H1 (cell line): ENCODE measurements around the gene ZNF626. TPM values are rescaled to one million over a fixed set of nuclear protein-coding genes. Genes with fewer than 3 reads are reported as not detected.

ENCODE experiments used
- CTCF ChIA-PET: fragments of 300-600 bp; sonication (Branson Sonifier 250); formaldehyde crosslinking; loops from one replicate; lab custom pipeline; 2021; ENCODE audit not compliant: partially characterized antibody; lab: Charles Lee
- POLR2A ChIA-PET: fragments of 300-600 bp; sonication (Branson Sonifier 250); formaldehyde crosslinking; loops from one replicate; lab custom pipeline; 2021; ENCODE audit warnings: inconsistent platforms; ENCODE audit not compliant: partially characterized antibody; lab: Charles Lee
- DNase-seq, 2 experiments: peaks; one replicate each; pipeline versions ENCODE4 v3.0.0 to v3.0.0-alpha.2; 2010 to 2022; ENCODE audit warnings: low spot score in 2 of 2, low read depth in 1 of 2, mixed read lengths in 1 of 2
- FAIRE-seq: peaks from 2 replicates; lab custom pipeline; 2011; peaks lifted over from hg19 to GRCh38; lab: Jason Lieb, UNC
- H2AFZ ChIP-seq: 2 replicates; pipeline ENCODE4 v1.8.1; 2012; ENCODE audit warnings: low read length, inconsistent platforms
- H2AK5ac ChIP-seq: 2 replicates; pipeline ENCODE4 v1.6.1; 2013; ENCODE audit warnings: low read depth, low read length
- H2BK120ac ChIP-seq: replicated peaks from 2 replicates; pipeline ENCODE3; 2013; ENCODE audit warnings: low read depth, low read length, inconsistent platforms
- H2BK12ac ChIP-seq: 2 replicates; pipeline ENCODE4 v1.6.1; 2013; ENCODE audit warnings: low read depth, low read length
- H2BK15ac ChIP-seq: 2 replicates; pipeline ENCODE4 v1.6.1; 2013; ENCODE audit warnings: low read length
- H2BK20ac ChIP-seq: 2 replicates; pipeline ENCODE4 v1.6.1; 2013; ENCODE audit warnings: low read length
- H2BK5ac ChIP-seq: 2 replicates; pipeline ENCODE4 v1.6.1; 2013; ENCODE audit warnings: low read depth, low read length
- H3K14ac ChIP-seq: 2 replicates; pipeline ENCODE4 v1.6.1; 2013; ENCODE audit warnings: inconsistent platforms; ENCODE audit not compliant: insufficient read length
- H3K18ac ChIP-seq: 2 replicates; pipeline ENCODE4 v1.6.1; 2013; ENCODE audit warnings: low read length; ENCODE audit errors: extremely low read depth
- H3K23ac ChIP-seq: 2 replicates; pipeline ENCODE4 v1.6.1; 2013; ENCODE audit warnings: inconsistent platforms; ENCODE audit not compliant: insufficient read length
- H3K23me2 ChIP-seq: 2 replicates; pipeline ENCODE4 v1.6.1; 2013; ENCODE audit warnings: low read depth, low read length
- H3K27ac ChIP-seq: 2 replicates; pipeline ENCODE4 v1.6.1; 2011; ENCODE audit warnings: low read depth, low read length, inconsistent platforms
- H3K27me3 ChIP-seq, 4 experiments: replicated peaks in 1 of 4; 1 replicate in 1 of 4; 2 replicates in 3 of 4; pipeline versions ENCODE4 v1.6.1 to v1.8.1; 2011 to 2013; ENCODE audit warnings: low read length in 3 of 4, mild to moderate bottlenecking in 3 of 4, inconsistent platforms in 2 of 4, mixed read lengths in 2 of 4, moderate library complexity in 1 of 4; ENCODE audit not compliant: control insufficient read depth in 3 of 4, insufficient read depth in 3 of 4; ENCODE audit errors: extremely low read depth in 1 of 4
- H3K36me3 ChIP-seq, 4 experiments: 2 replicates each; pipeline versions ENCODE4 v1.6.1 to v1.8.1; 2011 to 2013; ENCODE audit warnings: mild to moderate bottlenecking in 4 of 4, low read length in 3 of 4, moderate library complexity in 2 of 4, control low read depth in 1 of 4, inconsistent platforms in 1 of 4; ENCODE audit not compliant: insufficient read depth in 4 of 4, control insufficient read depth in 2 of 4
- H3K4ac ChIP-seq: replicated peaks from 2 replicates; pipeline ENCODE3; 2013; ENCODE audit warnings: low read length, low read depth, mixed read lengths, inconsistent platforms; ENCODE audit not compliant: insufficient read length
- H3K4me1 ChIP-seq, 4 experiments: replicated peaks in 1 of 4; 1 replicate in 1 of 4; 2 replicates in 3 of 4; pipeline versions ENCODE4 v1.6.1 to v1.8.1; 2011 to 2013; ENCODE audit warnings: low read length in 3 of 4, inconsistent platforms in 2 of 4, mixed read lengths in 1 of 4; ENCODE audit not compliant: insufficient read depth in 4 of 4, control insufficient read depth in 3 of 4
- H3K4me2 ChIP-seq, 2 experiments: 2 replicates each; pipeline versions ENCODE4 v1.6.1 to v1.8.1; 2011 to 2013; ENCODE audit warnings: low read depth in 2 of 2, low read length in 2 of 2, control low read depth in 1 of 2, inconsistent platforms in 1 of 2, mild to moderate bottlenecking in 1 of 2; ENCODE audit not compliant: insufficient read depth in 1 of 2
- H3K4me3 ChIP-seq, 4 experiments: fragments of 200-600, 300-600 bp in 1 of 4; sonication (generic), shearing (Covaris generic), sonication (Bioruptor Twin) in 1 of 4; 2 replicates each; pipeline versions ENCODE4 v1.5.1 to v1.8.1; 2011 to 2016; ENCODE audit warnings: low read length in 4 of 4, low read depth in 3 of 4, control low read depth in 2 of 4, inconsistent platforms in 2 of 4, mild to moderate bottlenecking in 2 of 4, mixed read lengths in 1 of 4, moderate library complexity in 1 of 4; ENCODE audit not compliant: insufficient read depth in 2 of 4; ENCODE audit errors: extremely low read depth in 1 of 4
- H3K56ac ChIP-seq: replicated peaks from 2 replicates; pipeline ENCODE3; 2013; ENCODE audit warnings: low read depth, mild to moderate bottlenecking, mixed read lengths, low read length, inconsistent platforms; ENCODE audit not compliant: insufficient read length
- H3K79me1 ChIP-seq: 2 replicates; pipeline ENCODE4 v1.6.1; 2013; ENCODE audit warnings: low read depth, low read length, control low read depth
- H3K79me2 ChIP-seq, 2 experiments: 2 replicates each; pipeline versions ENCODE4 v1.6.1 to v1.8.1; 2012 to 2013; ENCODE audit warnings: low read length in 2 of 2, mild to moderate bottlenecking in 2 of 2, inconsistent platforms in 1 of 2; ENCODE audit not compliant: insufficient read depth in 2 of 2, control insufficient read depth in 1 of 2
- H3K9ac ChIP-seq, 4 experiments: replicated peaks in 1 of 4; 1 replicate in 1 of 4; 2 replicates in 3 of 4; pipeline versions ENCODE4 v1.6.1 to v1.8.1; 2011 to 2013; ENCODE audit warnings: low read depth in 3 of 4, low read length in 3 of 4, control low read depth in 2 of 4, mild to moderate bottlenecking in 2 of 4, moderate library complexity in 2 of 4, inconsistent platforms in 1 of 4; ENCODE audit errors: extremely low read depth in 1 of 4
- H3K9me3 ChIP-seq, 2 experiments: 2 replicates each; pipeline versions ENCODE4 v1.6.1 to v1.8.1; 2012 to 2013; ENCODE audit warnings: mild to moderate bottlenecking in 2 of 2, moderate library complexity in 2 of 2, control low read depth in 1 of 2, inconsistent platforms in 1 of 2, low read depth in 1 of 2, low read length in 1 of 2, mixed read lengths in 1 of 2; ENCODE audit not compliant: insufficient read depth in 2 of 2
- H4K20me1 ChIP-seq, 2 experiments: replicated peaks in 1 of 2; 2 replicates each; pipeline versions ENCODE3 to v1.8.1; 2011 to 2013; ENCODE audit warnings: inconsistent platforms in 2 of 2, low read length in 2 of 2, mild to moderate bottlenecking in 1 of 2; ENCODE audit not compliant: insufficient read depth in 2 of 2, control insufficient read depth in 1 of 2
- H4K5ac ChIP-seq: 2 replicates; pipeline ENCODE4 v1.6.1; 2013; ENCODE audit warnings: low read length, low read depth, mixed read lengths, inconsistent platforms; ENCODE audit not compliant: insufficient read length
- H4K8ac ChIP-seq: 2 replicates; pipeline ENCODE4 v1.8.0; 2013; ENCODE audit warnings: mild to moderate bottlenecking, moderate library complexity, low read length, inconsistent platforms; ENCODE audit not compliant: insufficient read depth; ENCODE audit errors: extremely low read depth
- H4K91ac ChIP-seq: replicated peaks from 2 replicates; pipeline ENCODE3; 2013; ENCODE audit warnings: low read length, mixed read lengths, inconsistent platforms; ENCODE audit not compliant: insufficient read length
- ATF2 ChIP-seq: IDR thresholded peaks from 2 replicates; pipeline ENCODE4 v1.6.1; 2012; ENCODE audit warnings: low read length, inconsistent platforms
- KDM4A ChIP-seq: IDR thresholded peaks from one replicate; pipeline ENCODE4 v1.7.1; 2012; ENCODE audit warnings: low read depth, mild to moderate bottlenecking, moderate library complexity, low read length, inconsistent platforms; ENCODE audit not compliant: severe bottlenecking
- TCF12 ChIP-seq: IDR thresholded peaks from 2 replicates; pipeline ENCODE4 v1.6.1; 2011; ENCODE audit warnings: low read depth, mild to moderate bottlenecking, low read length
- WGBS, 2 experiments: shearing (Covaris generic) in 1 of 2; methylation state at CpG; one replicate each; pipeline versions ENCODE4 v1.1.6 to v1.1.7; 2013 to 2015; ENCODE audit warnings: low lambda C conversion rate in 2 of 2, mixed read lengths in 2 of 2, inconsistent platforms in 1 of 2, low coverage in 1 of 2, missing lambda C conversion rate in 1 of 2; ENCODE audit not compliant: insufficient replicate concordance in 2 of 2, insufficient coverage in 1 of 2, insufficient read length in 1 of 2; ENCODE audit errors: extremely low coverage in 1 of 2, missing lambda C conversion rate in 1 of 2; 5-methylcytosine and 5-hydroxymethylcytosine counted together
- polyA plus RNA-seq, 7 experiments: library from polyadenylated mRNA; depleted of rRNA in 3 of 7; stranded (reverse) in 5 of 7; unstranded in 2 of 7; fragments of >200 nt in 5 of 7; fragments of 200-250 nt in 2 of 7; gene quantifications; 1 replicate in 5 of 7; 2 replicates in 1 of 7; 4 replicates in 1 of 7; pipeline versions ENCODE4 v1.2.1 to v1.2.3, GENCODE V29; 2011 to 2013; ENCODE audit warnings: missing spikeins in 2 of 7, mixed read lengths in 2 of 7
- total RNA-seq: library from RNA; stranded (reverse); fragmentation: NEBNext Ultra II Directional; extraction: Animal tissue kit (Norgen Biotek cat#: 25700); gene quantifications from 2 replicates; pipeline ENCODE4 v1.2.1, GENCODE V29; 2021

Gene ZNF626
- total and polyA plus RNA-seq, 2 of the 8 experiments (the other 6 are each of a cell fraction or from before 2014, with no cell fraction given), result 4.7 to 28.4 TPM

DNA sequence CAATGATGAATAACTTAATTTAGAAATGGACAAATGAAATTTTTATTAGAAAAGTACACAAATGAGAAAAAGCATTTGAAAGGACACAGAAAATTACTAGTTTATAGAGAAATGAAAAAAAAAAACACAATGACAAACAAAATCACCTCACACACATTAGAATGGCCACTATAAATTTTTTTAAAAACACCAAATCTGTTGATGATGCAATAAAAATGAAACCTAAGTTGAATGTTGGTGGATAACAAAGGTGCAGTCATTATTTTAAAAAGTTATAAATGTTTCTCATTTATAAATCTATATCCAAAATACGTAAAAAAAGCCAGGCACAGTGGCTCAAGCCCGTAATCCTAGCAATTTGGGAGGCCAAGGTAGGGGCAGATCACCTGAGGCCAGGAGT, 20.8 kb downstream of the ZNF626 start:
- Histone ChIP-seq H3K4me2 (no peak overlapping the region), H3K4me3 (no peak overlapping the region), H3K23me2 (no peaks in the 10 kb centered on the region), H3K18ac (no peak overlapping the region), H3K27ac (no peak overlapping the region), H2AFZ (no peak overlapping the region), H3K9ac (no peak overlapping the region), H2BK20ac (no peak overlapping the region), H3K14ac (no peak overlapping the region), H2AK5ac (no peak overlapping the region), H3K9me3 (peaks cover 20 to 36% of the 10 kb centered on the region in 2 experiments), H3K79me2 (peaks cover 0 to 9% of the 10 kb centered on the region in 2 experiments; a peak in 2 of 4 replicates), H3K4me1 (no peaks in the 10 kb centered on the region), H3K79me1 (no peaks in the 10 kb centered on the region), H4K91ac (no peak overlapping the region), H4K8ac (no peak overlapping the region), H3K27me3 (no peaks in the 10 kb centered on the region), H2BK5ac (no peak overlapping the region), H4K20me1 (no peaks in the 10 kb centered on the region), H3K4ac (no peak overlapping the region), H4K5ac (no peak overlapping the region), H2BK120ac (no peak overlapping the region), H3K23ac (no peak overlapping the region), H2BK15ac (no peak overlapping the region), H3K56ac (no peak overlapping the region), H3K36me3 (peaks cover 2 to 82% (median 34%) of the 10 kb centered on the region in 4 experiments; a peak in 7 of 8 replicates), H2BK12ac (no peak overlapping the region)
- ChIA-PET CTCF (no interaction called here), POLR2A (no interaction called here)
- 81% methylated on average over 2 of the region's 2 CpGs; no CpG with 5 or more reads in 1 of the 2 experiments for WGBS, 2 experiments
- TF ChIP-seq KDM4A (no peak), TCF12 (no peak), ATF2 (no peak)
- FAIRE-seq (no peak), DNase-seq (no peak)
